ENCODE measurements around the gene KPNA1. TPM values are rescaled to one million over a fixed set of nuclear protein-coding genes. Genes with fewer than 3 reads are reported as not detected.

Gene KPNA1
- total and polyA plus RNA-seq, 11 donors = 13.5 to 127 (median 72.1) TPM

DNA sequence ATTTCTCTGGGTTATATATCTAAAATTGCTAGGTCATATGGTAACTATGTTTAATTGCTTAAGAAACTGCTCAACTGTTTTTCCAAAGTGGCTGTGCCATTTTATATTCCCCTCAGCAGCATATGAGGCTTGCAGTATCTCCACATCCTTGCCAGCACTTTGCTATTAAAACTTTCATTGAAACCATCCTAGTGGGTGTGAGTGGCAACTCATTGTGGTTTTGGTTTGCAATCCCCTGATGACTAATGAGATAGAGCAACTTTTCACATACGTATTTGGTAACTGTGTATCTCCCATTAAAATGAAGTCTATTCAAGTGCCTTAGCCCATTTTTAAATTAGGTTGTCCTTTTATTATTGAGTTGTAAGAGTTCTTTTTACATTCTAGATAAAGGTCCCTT is 17.3 kb downstream of the KPNA1 start:
- H3K27me3 ChIP-seq = no peaks in the 10 kb centered on the region
- intact Hi-C loops (cut with DNase I) = no loop called here
- H3K9me3 ChIP-seq = no peaks in the 10 kb centered on the region
- H3K36me3 ChIP-seq = peaks cover 0 to 40% (median 34%) of the 10 kb centered on the region in 9 donors
- H3K4me1 ChIP-seq = peaks cover 0 to 45% (median 16%) of the 10 kb centered on the region in 12 donors
- TF ChIP-seq POLR2A (IDR thresholded peaks at IDR 0.05) = no peak
- no peak for TF ChIP-seq CTCF (IDR thresholded peaks at IDR 0.05)
- H3K27ac ChIP-seq = peak overlapping the region in 1 of 12 donors; percentile 33
- DNase-seq (no peak), ATAC-seq (peak in 2 of 4 donors; percentile 56 to 74)
- 69 to 81% (median 76%) methylated on average over 1 of the region's 1 CpG for WGBS, 4 donors
- no peak overlapping the region for H3K4me3 ChIP-seq

DNA sequence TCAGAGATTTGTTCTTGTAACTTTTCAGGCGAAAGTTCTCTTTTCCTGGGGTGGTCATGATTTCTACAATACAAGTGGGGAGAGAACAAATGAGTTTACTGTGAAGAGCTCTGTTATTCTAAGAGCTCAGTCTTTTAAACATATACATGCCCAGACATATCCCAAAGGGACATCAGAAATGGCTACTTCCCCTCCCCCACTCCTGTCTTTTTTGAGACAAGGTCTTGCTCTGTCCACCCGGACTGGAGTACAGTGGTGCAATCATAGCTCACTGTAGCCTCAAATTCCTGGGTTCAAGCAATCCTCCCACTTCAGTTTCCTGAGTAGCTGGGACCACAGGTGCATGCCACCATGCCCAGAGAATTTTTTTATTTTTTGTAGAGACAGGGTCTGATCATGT is 18.2 kb downstream of the KPNA1 start:
- H3K4me3 ChIP-seq = no peak overlapping the region
- ATAC-seq = no peak
- H3K27ac ChIP-seq = no peak overlapping the region
- intact Hi-C loops (cut with DNase I) = no loop called here
- peaks cover 0 to 45% (median 40%) of the 10 kb centered on the region in 9 donors for H3K36me3 ChIP-seq
- no peaks in the 10 kb centered on the region for H3K9me3 ChIP-seq
- no peaks in the 10 kb centered on the region for H3K27me3 ChIP-seq
- DNase-seq = no peak
- H3K4me1 ChIP-seq = peaks cover 0 to 36% (median 8%) of the 10 kb centered on the region in 12 donors
- TF ChIP-seq POLR2A (IDR thresholded peaks at IDR 0.05) = no peak
- no peak for TF ChIP-seq CTCF (IDR thresholded peaks at IDR 0.05)
- WGBS, 4 donors = 77 to 94% (median 87%) methylated on average over 2 of the region's 2 CpGs

- no peak overlapping the region for H3K4me3 ChIP-seq
- H3K4me1 ChIP-seq = peaks cover 0 to 20% (median 5%) of the 10 kb centered on the region in 12 donors
- intact Hi-C loops (cut with DNase I) = no loop called here
- peaks cover 0 to 63% (median 47%) of the 10 kb centered on the region in 9 donors for H3K36me3 ChIP-seq
- WGBS, 4 donors = 87 to 92% (median 89%) methylated on average over 3 of the region's 3 CpGs
- no peaks in the 10 kb centered on the region for H3K9me3 ChIP-seq
- H3K27ac ChIP-seq = no peak overlapping the region
- DNase-seq (no peak), ATAC-seq (no peak)
- H3K27me3 ChIP-seq = no peaks in the 10 kb centered on the region
- TF ChIP-seq CTCF (IDR thresholded peaks at IDR 0.05) (no peak), POLR2A (IDR thresholded peaks at IDR 0.05) (no peak)
Observed at GRCh38 chr3:122493296-122493695, 21.4 kb downstream of the KPNA1 start.

GRCh38 chr3:122488262-122488973 is 26.3 kb downstream of the KPNA1 start:
- H3K27ac ChIP-seq = no peak overlapping the region
- WGBS, 4 donors = 62 to 70% (median 66%) methylated on average over 7 of the region's 7 CpGs
- H3K9me3 ChIP-seq = no peaks in the 10 kb centered on the region
- no peak for DNase-seq
- no peak for ATAC-seq
- H3K4me1 ChIP-seq = peaks cover 0 to 6% (median 0%) of the 10 kb centered on the region in 12 donors
- TF ChIP-seq CTCF (IDR thresholded peaks at IDR 0.05) (no peak), POLR2A (IDR thresholded peaks at IDR 0.05) (no peak)
- H3K4me3 ChIP-seq = no peak overlapping the region
- no peaks in the 10 kb centered on the region for H3K27me3 ChIP-seq
- intact Hi-C loops (cut with DNase I) = no loop called here
- peaks cover 0 to 47% (median 15%) of the 10 kb centered on the region in 9 donors for H3K36me3 ChIP-seq

Measured in heart left ventricle (tissue), 16 donors.